Measurements from ENCODE around the gene ANO9.

- TF ChIP-seq CTCF (conservative IDR thresholded peaks at IDR 0.05 in 1 of 2, IDR thresholded peaks at IDR 0.05 in 1 of 2; ENCODE audit: low read depth in 1 of 2, low read length in 2 of 2) (no peak), EZH2 (IDR thresholded peaks at IDR 0.05; ENCODE audit: low read length, missing control alignments) (no peak)
Observed at GRCh38 chr11:473962-474785, 32.4 kb upstream of the ANO9 start.

Data from fibroblast of lung (primary cell).